A172 (cell line): ENCODE data around the gene EOGT. TPM values are rescaled to one million over a fixed set of nuclear protein-coding genes. Genes with fewer than 3 reads are reported as not detected.

Experiments
- DNase-seq: peaks from one replicate; pipeline ENCODE4 v3.0.0-alpha.2; 2015; ENCODE audit warnings: low spot score
- total RNA-seq: library from RNA; depleted of rRNA; stranded (reverse); fragments of >200 nt; shearing (Covaris generic); gene quantifications from 2 replicates; pipeline ENCODE4 v1.2.3, GENCODE V29; 2014; rRNA removed

EOGT gene
- total RNA-seq, 1 experiment from 2014 or later: 16.9 TPM

GRCh38 chr3:68963376-68963775, 50.1 kb downstream of the EOGT start:
- DNase-seq: no peak

GRCh38 chr3:68958932-68959331, 54.6 kb downstream of the EOGT start:
- DNase-seq: no peak

- no peak for DNase-seq
Observed at GRCh38 chr3:68957895-68958294, 55.6 kb downstream of the EOGT start.

GRCh38 chr3:68953816-68954444, 59.6 kb downstream of the EOGT start:
- DNase-seq: no peak

GRCh38 chr3:68945225-68945624, 68.3 kb downstream of the EOGT start:
- DNase-seq: no peak

GRCh38 chr3:68943753-68944500, 69.6 kb downstream of the EOGT start:
- DNase-seq: no peak

- no peak for DNase-seq
Observed at GRCh38 chr3:68941055-68941454, 72.4 kb downstream of the EOGT start.

- DNase-seq: no peak
Observed at GRCh38 chr3:68936856-68937255, 76.6 kb downstream of the EOGT start.

GRCh38 chr3:68935778-68936177, 77.7 kb downstream of the EOGT start:
- no peak for DNase-seq

- DNase-seq: no peak
Observed at GRCh38 chr3:68931406-68932149, 81.9 kb downstream of the EOGT start.

Other genes starting within 250 kb of the EOGT start
- gene TAFA4, start 81.1 kb downstream of the EOGT start, total RNA-seq: not detected in 2 replicates
- gene TMF1, start 38.6 kb upstream of the EOGT start, total RNA-seq: 20.3 and 24.4 TPM in 2 replicates
- gene UBA3, start 66.7 kb upstream of the EOGT start, total RNA-seq: 75.4 and 83.1 TPM in 2 replicates
- gene ARL6IP5, start 71.3 kb upstream of the EOGT start, total RNA-seq: 99.7 and 109 TPM in 2 replicates
- not detected in 2 replicates for gene LMOD3, start 108.9 kb upstream of the EOGT start, total RNA-seq